ENCODE results near the gene MEF2C. TPM values are rescaled to one million over a fixed set of nuclear protein-coding genes. Genes with fewer than 3 reads are reported as not detected.

MEF2C gene
- total RNA-seq, 1 experiment from 2014 or later, result 1.7 TPM

DNA sequence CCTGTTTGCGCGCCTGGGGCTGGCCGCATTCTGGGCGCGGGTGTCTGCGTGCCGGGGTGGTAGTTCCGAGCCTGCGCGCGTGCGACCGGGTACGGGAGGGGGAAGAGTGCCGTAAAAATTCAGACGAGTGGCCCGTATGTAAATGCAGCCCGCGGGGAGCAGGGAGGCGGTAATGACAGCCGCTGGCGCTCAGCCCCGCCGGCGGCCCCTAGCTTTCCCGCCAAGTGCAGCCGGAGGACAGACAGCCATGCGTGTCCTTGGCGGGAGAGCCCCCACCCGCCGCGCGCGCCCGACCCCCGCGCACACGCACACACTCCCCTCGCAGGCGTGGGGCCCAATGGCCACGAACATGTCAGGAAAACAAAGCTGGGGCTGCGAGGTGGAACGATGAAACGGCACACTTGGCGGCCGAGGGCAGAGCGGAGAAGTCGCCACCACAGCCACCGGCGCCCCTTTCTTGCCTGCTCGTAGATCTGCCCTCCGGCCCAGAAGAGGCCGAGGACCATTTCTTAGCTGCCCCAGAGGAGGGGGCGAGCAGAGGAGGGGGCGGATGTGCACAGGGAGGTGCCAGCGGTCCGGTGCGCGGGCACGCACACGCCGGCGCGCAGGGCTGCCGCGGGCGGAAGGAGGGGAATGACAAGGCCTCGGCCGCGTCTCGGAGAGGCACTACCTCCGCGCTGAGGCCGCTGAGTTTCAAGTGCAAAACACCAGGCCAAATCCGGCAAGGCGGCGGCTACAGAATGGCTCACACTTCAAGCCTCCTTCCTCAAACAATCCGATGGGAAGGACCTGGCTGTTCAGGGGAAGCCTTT lies 208.4 kb downstream of the MEF2C start:
- peaks cover 98% of the 10 kb centered on the region for H3K27me3 Mint-ChIP-seq (ENCODE audit: low read depth)
- H3K27ac Mint-ChIP-seq, result no peak overlapping the region
- H3K36me3 Mint-ChIP-seq, result no peaks in the 10 kb centered on the region
- ATAC-seq (peak; percentile 14), DNase-seq (ENCODE audit: low spot score) (peak; percentile 69)
- ChIA-PET POLR2A (interaction anchor here (0.5 to 1.4 kb wide), 3 partner anchors 8 to 534 kb away, joined by 4 to 8 read pairs (median 4); no protein-coding TSS in a partner anchor), CTCF (interaction anchor here (1.3 to 3.3 kb wide), 7 partner anchors 10 to 893 kb away, joined by 3 to 19 read pairs (median 5); no protein-coding TSS in a partner anchor)
- H3K9me3 Mint-ChIP-seq, result no peaks in the 10 kb centered on the region
- peaks cover 68% of the 10 kb centered on the region for H3K4me1 Mint-ChIP-seq
- H3K4me3 Mint-ChIP-seq, result peak overlapping the region; percentile 76
- TF ChIP-seq ETV6 (CRISPR knock-in tag; IDR thresholded peaks at IDR 0.05), result 0 out of 2 replicates have a peak, but pooled peaks have one; percentile 54
- no peak for TF ChIP-seq ZNF423 (CRISPR knock-in tag; IDR thresholded peaks at IDR 0.05)
- TF ChIP-seq CBFB (CRISPR knock-in tag; IDR thresholded peaks at IDR 0.05; ENCODE audit: low read depth), result no peak
- TF ChIP-seq, protein P1, sequence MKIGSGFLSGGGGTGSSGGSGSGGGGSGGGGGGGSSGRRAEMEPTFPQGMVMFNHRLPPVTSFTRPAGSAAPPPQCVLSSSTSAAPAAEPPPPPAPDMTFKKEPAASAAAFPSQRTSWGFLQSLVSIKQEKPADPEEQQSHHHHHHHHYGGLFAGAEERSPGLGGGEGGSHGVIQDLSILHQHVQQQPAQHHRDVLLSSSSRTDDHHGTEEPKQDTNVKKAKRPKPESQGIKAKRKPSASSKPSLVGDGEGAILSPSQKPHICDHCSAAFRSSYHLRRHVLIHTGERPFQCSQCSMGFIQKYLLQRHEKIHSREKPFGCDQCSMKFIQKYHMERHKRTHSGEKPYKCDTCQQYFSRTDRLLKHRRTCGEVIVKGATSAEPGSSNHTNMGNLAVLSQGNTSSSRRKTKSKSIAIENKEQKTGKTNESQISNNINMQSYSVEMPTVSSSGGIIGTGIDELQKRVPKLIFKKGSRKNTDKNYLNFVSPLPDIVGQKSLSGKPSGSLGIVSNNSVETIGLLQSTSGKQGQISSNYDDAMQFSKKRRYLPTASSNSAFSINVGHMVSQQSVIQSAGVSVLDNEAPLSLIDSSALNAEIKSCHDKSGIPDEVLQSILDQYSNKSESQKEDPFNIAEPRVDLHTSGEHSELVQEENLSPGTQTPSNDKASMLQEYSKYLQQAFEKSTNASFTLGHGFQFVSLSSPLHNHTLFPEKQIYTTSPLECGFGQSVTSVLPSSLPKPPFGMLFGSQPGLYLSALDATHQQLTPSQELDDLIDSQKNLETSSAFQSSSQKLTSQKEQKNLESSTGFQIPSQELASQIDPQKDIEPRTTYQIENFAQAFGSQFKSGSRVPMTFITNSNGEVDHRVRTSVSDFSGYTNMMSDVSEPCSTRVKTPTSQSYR (CRISPR knock-in tag; IDR thresholded peaks at IDR 0.05), result 0 out of 2 replicates have a peak, but pooled peaks have one; percentile 75
- no peak for TF ChIP-seq ATF3 (CRISPR knock-in tag; conservative IDR thresholded peaks at IDR 0.05)
- TF ChIP-seq, protein P2, sequence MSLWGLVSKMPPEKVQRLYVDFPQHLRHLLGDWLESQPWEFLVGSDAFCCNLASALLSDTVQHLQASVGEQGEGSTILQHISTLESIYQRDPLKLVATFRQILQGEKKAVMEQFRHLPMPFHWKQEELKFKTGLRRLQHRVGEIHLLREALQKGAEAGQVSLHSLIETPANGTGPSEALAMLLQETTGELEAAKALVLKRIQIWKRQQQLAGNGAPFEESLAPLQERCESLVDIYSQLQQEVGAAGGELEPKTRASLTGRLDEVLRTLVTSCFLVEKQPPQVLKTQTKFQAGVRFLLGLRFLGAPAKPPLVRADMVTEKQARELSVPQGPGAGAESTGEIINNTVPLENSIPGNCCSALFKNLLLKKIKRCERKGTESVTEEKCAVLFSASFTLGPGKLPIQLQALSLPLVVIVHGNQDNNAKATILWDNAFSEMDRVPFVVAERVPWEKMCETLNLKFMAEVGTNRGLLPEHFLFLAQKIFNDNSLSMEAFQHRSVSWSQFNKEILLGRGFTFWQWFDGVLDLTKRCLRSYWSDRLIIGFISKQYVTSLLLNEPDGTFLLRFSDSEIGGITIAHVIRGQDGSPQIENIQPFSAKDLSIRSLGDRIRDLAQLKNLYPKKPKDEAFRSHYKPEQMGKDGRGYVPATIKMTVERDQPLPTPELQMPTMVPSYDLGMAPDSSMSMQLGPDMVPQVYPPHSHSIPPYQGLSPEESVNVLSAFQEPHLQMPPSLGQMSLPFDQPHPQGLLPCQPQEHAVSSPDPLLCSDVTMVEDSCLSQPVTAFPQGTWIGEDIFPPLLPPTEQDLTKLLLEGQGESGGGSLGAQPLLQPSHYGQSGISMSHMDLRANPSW (CRISPR knock-in tag; conservative IDR thresholded peaks at IDR 0.05; ENCODE audit: low read depth), result no peak
- no peak for TF ChIP-seq OVOL2 (CRISPR knock-in tag; IDR thresholded peaks at IDR 0.05; ENCODE audit: borderline replicate concordance)
- no peak for TF ChIP-seq USF1 (CRISPR knock-in tag; IDR thresholded peaks at IDR 0.05)
- TF ChIP-seq GRHL2 (CRISPR knock-in tag; IDR thresholded peaks at IDR 0.05; ENCODE audit: insufficient replicate concordance, severe bottlenecking), result no peak
- TF ChIP-seq RELA (CRISPR knock-in tag; IDR thresholded peaks at IDR 0.05; ENCODE audit: borderline replicate concordance), result 0 out of 2 replicates have a peak, but pooled peaks have one; percentile 67
- no peak for TF ChIP-seq ZNF263 (CRISPR knock-in tag; IDR thresholded peaks at IDR 0.05; ENCODE audit: low read depth)
- no peak for TF ChIP-seq NFE2L1 (CRISPR knock-in tag; IDR thresholded peaks at IDR 0.05)
- TF ChIP-seq, protein P3, sequence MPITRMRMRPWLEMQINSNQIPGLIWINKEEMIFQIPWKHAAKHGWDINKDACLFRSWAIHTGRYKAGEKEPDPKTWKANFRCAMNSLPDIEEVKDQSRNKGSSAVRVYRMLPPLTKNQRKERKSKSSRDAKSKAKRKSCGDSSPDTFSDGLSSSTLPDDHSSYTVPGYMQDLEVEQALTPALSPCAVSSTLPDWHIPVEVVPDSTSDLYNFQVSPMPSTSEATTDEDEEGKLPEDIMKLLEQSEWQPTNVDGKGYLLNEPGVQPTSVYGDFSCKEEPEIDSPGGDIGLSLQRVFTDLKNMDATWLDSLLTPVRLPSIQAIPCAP (CRISPR knock-in tag; IDR thresholded peaks at IDR 0.05), result 0 out of 2 replicates have a peak, but pooled peaks have one; percentile 64
- TF ChIP-seq ERG (CRISPR knock-in tag; IDR thresholded peaks at IDR 0.05), result no peak
- TF ChIP-seq ATF6 (CRISPR knock-in tag; IDR thresholded peaks at IDR 0.05), result no peak
- TF ChIP-seq, protein P4, sequence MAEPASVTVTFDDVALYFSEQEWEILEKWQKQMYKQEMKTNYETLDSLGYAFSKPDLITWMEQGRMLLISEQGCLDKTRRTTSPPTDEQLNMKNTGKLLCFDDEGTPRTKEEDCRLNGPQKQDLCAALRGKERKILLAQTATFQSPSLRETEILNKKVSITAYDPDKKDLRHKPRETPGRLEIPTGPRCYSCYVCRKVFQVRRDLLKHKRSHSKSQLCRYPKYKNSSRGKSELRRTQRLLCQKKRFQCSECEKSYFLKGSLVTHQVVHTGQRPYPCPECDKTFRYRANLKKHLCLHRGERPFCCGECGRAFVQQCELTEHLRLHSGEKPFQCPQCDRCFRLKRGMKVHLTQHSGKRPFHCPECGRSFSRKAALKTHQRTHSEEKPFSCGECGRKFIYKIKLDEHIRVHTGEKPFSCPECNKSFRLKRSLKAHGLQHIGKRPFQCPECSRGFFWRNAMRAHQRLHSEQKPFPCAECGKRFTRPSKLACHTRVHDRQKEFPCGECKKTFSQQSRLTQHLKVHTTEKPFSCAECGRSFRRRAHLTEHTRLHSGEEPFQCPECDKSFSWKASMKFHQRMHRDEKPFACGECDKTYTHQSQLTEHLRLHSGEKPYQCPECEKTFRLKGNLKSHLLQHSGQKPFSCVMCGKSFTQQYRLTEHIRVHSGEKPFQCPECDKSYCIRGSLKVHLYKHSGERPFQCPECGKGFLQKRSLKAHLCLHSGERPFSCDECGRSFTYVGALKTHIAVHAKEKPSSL (CRISPR knock-in tag; conservative IDR thresholded peaks at IDR 0.05), result no peak
- TF ChIP-seq CREM (CRISPR knock-in tag; IDR thresholded peaks at IDR 0.05), result 0 out of 2 replicates have a peak, but pooled peaks have one; percentile 38
- TF ChIP-seq TCF7 (CRISPR knock-in tag; IDR thresholded peaks at IDR 0.05; ENCODE audit: low read depth), result peak; percentile 41; the same call in 1 of the 2 replicates
